ENCODE measurements around the gene CERS4.
"Not testable (repeated sequence)": the region's sequence is repeated elsewhere in the genome, so short reads cannot be mapped to it uniquely, and the experiment has no call there.

CERS4 gene

GRCh38 chr19:8256276-8257051 lies 47.3 kb downstream of the CERS4 start:
- Histone ChIP-seq H3K4me1 (ENCODE audit: control insufficient read depth, insufficient read depth, low read length) (no peaks in the 10 kb centered on the region), H3K36me3 (ENCODE audit: control insufficient read depth, insufficient read depth, low read length) (peaks cover 54% of the 10 kb centered on the region), H3K27ac (ENCODE audit: low read depth, low read length) (no peak overlapping the region), H3K9ac (ENCODE audit: low read depth, low read length) (no peak overlapping the region), H3K27me3 (ENCODE audit: control insufficient read depth, insufficient read depth, low read length) (no peaks in the 10 kb centered on the region), H3K4me3 (ENCODE audit: low read depth, low read length) (no peak overlapping the region), H3K9me3 (ENCODE audit: control insufficient read depth, insufficient read depth, low read length) (no peaks in the 10 kb centered on the region)

GRCh38 chr19:8257052-8257443 lies 47.9 kb downstream of the CERS4 start:
- Histone ChIP-seq H3K4me3 (ENCODE audit: low read depth, low read length) (no peak overlapping the region), H3K4me1 (ENCODE audit: control insufficient read depth, insufficient read depth, low read length) (no peaks in the 10 kb centered on the region), H3K27me3 (ENCODE audit: control insufficient read depth, insufficient read depth, low read length) (no peaks in the 10 kb centered on the region), H3K36me3 (ENCODE audit: control insufficient read depth, insufficient read depth, low read length) (peaks cover 60% of the 10 kb centered on the region), H3K27ac (ENCODE audit: low read depth, low read length) (no peak overlapping the region), H3K9ac (ENCODE audit: low read depth, low read length) (no peak overlapping the region), H3K9me3 (ENCODE audit: control insufficient read depth, insufficient read depth, low read length) (no peaks in the 10 kb centered on the region)

DNA sequence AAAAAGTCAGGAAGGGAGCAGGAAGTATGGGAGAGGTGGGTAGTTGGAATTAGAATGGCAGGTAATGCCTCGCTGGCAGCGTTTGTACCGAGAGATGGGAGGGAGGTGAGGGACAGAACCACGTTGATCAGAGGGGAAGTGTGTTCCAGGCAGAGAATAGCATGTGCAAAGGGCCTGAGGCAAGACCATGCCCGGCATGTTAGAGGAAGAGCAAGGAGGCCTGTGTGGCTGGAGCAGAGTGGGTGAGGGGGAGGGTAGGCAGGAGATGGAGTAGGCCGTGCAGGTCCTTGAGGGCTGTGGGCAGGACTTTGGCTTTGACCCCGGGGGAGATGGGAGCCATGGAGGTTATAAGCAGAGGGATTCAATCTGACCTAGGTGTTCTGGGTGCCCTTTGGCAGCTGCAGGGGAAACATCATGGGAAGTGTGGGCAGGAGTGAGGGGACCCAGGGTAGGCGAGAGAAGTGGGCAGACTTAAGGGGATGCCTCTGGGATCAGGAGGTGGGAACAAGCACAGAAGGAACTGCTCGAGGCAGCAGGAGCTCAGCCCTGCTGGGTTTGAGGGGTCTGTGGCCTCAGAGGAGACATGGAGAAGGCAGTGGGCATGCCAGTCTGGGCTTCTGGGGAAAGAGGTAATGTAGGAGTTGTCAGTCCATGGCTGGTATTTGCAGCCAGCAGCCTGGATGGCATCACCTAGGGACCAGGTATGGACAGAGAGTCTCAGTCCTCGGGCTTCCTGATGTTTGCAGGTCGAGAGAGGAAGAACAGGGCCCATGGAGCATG lies 50.2 kb downstream of the CERS4 start:
- H3K27ac ChIP-seq (ENCODE audit: low read depth, low read length) = no peak overlapping the region
- H3K27me3 ChIP-seq (ENCODE audit: control insufficient read depth, insufficient read depth, low read length) = no peaks in the 10 kb centered on the region
- peaks cover 61% of the 10 kb centered on the region for H3K36me3 ChIP-seq (ENCODE audit: control insufficient read depth, insufficient read depth, low read length)

GRCh38 chr19:8259922-8260247 lies 50.7 kb downstream of the CERS4 start:
- Histone ChIP-seq H3K9ac (ENCODE audit: low read depth, low read length) (no peak overlapping the region), H3K4me1 (ENCODE audit: control insufficient read depth, insufficient read depth, low read length) (no peaks in the 10 kb centered on the region), H3K36me3 (ENCODE audit: control insufficient read depth, insufficient read depth, low read length) (peaks cover 60% of the 10 kb centered on the region), H3K27me3 (ENCODE audit: control insufficient read depth, insufficient read depth, low read length) (no peaks in the 10 kb centered on the region), H3K4me3 (ENCODE audit: low read depth, low read length) (no peak overlapping the region), H3K27ac (ENCODE audit: low read depth, low read length) (no peak overlapping the region), H3K9me3 (ENCODE audit: control insufficient read depth, insufficient read depth, low read length) (no peaks in the 10 kb centered on the region)

More for the DNA sequence above, 50.2 kb downstream of the CERS4 start:
- no peaks in the 10 kb centered on the region for H3K4me1 ChIP-seq (ENCODE audit: control insufficient read depth, insufficient read depth, low read length)
- H3K4me3 ChIP-seq (ENCODE audit: low read depth, low read length) = no peak overlapping the region
- H3K9ac ChIP-seq (ENCODE audit: low read depth, low read length) = no peak overlapping the region
- no peaks in the 10 kb centered on the region for H3K9me3 ChIP-seq (ENCODE audit: control insufficient read depth, insufficient read depth, low read length)

DNA sequence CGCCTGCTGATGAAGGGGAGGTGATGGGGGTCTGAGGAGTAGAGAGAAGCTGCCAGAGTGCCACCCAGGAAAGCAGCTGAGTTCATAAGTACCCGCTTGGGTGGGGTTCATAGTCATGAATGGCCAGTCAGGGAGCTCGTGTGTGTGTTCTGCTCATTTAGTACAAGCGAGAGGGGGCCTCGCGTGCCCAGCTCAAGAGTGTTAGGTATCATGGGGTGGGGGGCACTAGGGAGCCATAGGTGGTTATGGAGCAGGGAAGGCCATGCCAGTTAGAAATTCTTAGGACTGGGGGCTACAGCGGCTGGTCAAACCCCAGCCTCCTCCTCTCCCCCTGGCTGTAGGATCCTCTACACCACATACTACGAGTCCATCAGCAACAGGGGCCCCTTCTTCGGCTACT lies 52.2 kb downstream of the CERS4 start:
- Histone ChIP-seq H3K27ac (ENCODE audit: low read depth, low read length) (no peak overlapping the region), H3K4me3 (ENCODE audit: low read depth, low read length) (no peak overlapping the region), H3K9me3 (ENCODE audit: control insufficient read depth, insufficient read depth, low read length) (no peaks in the 10 kb centered on the region), H3K4me1 (ENCODE audit: control insufficient read depth, insufficient read depth, low read length) (no peaks in the 10 kb centered on the region), H3K9ac (ENCODE audit: low read depth, low read length) (no peak overlapping the region), H3K36me3 (ENCODE audit: control insufficient read depth, insufficient read depth, low read length) (peaks cover 46% of the 10 kb centered on the region), H3K27me3 (ENCODE audit: control insufficient read depth, insufficient read depth, low read length) (no peaks in the 10 kb centered on the region)

- Histone ChIP-seq H3K4me3 (ENCODE audit: low read depth, low read length) (no peak overlapping the region), H3K27me3 (ENCODE audit: control insufficient read depth, insufficient read depth, low read length) (no peaks in the 10 kb centered on the region), H3K9me3 (ENCODE audit: control insufficient read depth, insufficient read depth, low read length) (no peaks in the 10 kb centered on the region), H3K36me3 (ENCODE audit: control insufficient read depth, insufficient read depth, low read length) (peaks cover 41% of the 10 kb centered on the region), H3K27ac (ENCODE audit: low read depth, low read length) (no peak overlapping the region), H3K4me1 (ENCODE audit: control insufficient read depth, insufficient read depth, low read length) (no peaks in the 10 kb centered on the region), H3K9ac (ENCODE audit: low read depth, low read length) (no peak overlapping the region)
Measured at GRCh38 chr19:8261881-8262280, 52.7 kb downstream of the CERS4 start.

- H3K36me3 ChIP-seq (ENCODE audit: control insufficient read depth, insufficient read depth, low read length) = peaks cover 36% of the 10 kb centered on the region
- H3K27ac ChIP-seq (ENCODE audit: low read depth, low read length) = no peak overlapping the region
- H3K9ac ChIP-seq (ENCODE audit: low read depth, low read length) = no peak overlapping the region
- no peaks in the 10 kb centered on the region for H3K9me3 ChIP-seq (ENCODE audit: control insufficient read depth, insufficient read depth, low read length)
- H3K27me3 ChIP-seq (ENCODE audit: control insufficient read depth, insufficient read depth, low read length) = no peaks in the 10 kb centered on the region
- H3K4me1 ChIP-seq (ENCODE audit: control insufficient read depth, insufficient read depth, low read length) = no peaks in the 10 kb centered on the region
- no peak overlapping the region for H3K4me3 ChIP-seq (ENCODE audit: low read depth, low read length)
Measured at GRCh38 chr19:8262431-8262830, 53.3 kb downstream of the CERS4 start.

- H3K36me3 ChIP-seq (ENCODE audit: control insufficient read depth, insufficient read depth, low read length) = peaks cover 21% of the 10 kb centered on the region
- H3K27ac ChIP-seq (ENCODE audit: low read depth, low read length); H3K9me3 ChIP-seq (ENCODE audit: control insufficient read depth, insufficient read depth, low read length); H3K9ac ChIP-seq (ENCODE audit: low read depth, low read length); H3K4me3 ChIP-seq (ENCODE audit: low read depth, low read length); H3K27me3 ChIP-seq (ENCODE audit: control insufficient read depth, insufficient read depth, low read length); H3K4me1 ChIP-seq (ENCODE audit: control insufficient read depth, insufficient read depth, low read length): not testable (repeated sequence)
Measured at GRCh38 chr19:8264248-8264647, 55.1 kb downstream of the CERS4 start.

- no peaks in the 10 kb centered on the region for H3K4me1 ChIP-seq (ENCODE audit: control insufficient read depth, insufficient read depth, low read length)
- no peak overlapping the region for H3K27ac ChIP-seq (ENCODE audit: low read depth, low read length)
- no peaks in the 10 kb centered on the region for H3K9me3 ChIP-seq (ENCODE audit: control insufficient read depth, insufficient read depth, low read length)
- no peaks in the 10 kb centered on the region for H3K27me3 ChIP-seq (ENCODE audit: control insufficient read depth, insufficient read depth, low read length)
- H3K36me3 ChIP-seq (ENCODE audit: control insufficient read depth, insufficient read depth, low read length) = peaks cover 16% of the 10 kb centered on the region
- no peak overlapping the region for H3K9ac ChIP-seq (ENCODE audit: low read depth, low read length)
- no peak overlapping the region for H3K4me3 ChIP-seq (ENCODE audit: low read depth, low read length)
Measured at GRCh38 chr19:8265872-8266271, 56.7 kb downstream of the CERS4 start.

DNA sequence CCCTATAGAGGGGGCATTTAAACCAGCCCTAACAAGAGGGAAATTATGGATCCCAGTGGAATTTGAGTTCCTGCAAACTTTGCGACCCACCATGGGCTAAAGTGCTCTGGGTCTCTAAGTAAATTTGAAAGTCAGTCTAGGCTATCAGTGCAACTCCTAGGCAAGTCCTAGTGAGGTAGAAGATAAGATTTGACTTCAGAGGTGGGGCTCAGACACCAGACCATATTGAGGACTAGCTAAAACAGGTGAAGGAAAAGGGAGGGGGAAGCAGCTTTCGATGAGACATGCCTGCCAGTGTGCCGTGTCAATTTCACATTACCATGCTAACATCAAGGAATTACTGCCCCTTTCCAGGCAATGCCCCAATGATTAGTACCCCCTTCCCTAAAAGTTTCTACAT lies 60.6 kb downstream of the CERS4 start:
- H3K27me3 ChIP-seq (ENCODE audit: control insufficient read depth, insufficient read depth, low read length) = no peaks in the 10 kb centered on the region
- no peaks in the 10 kb centered on the region for H3K4me1 ChIP-seq (ENCODE audit: control insufficient read depth, insufficient read depth, low read length)
- H3K36me3 ChIP-seq (ENCODE audit: control insufficient read depth, insufficient read depth, low read length) = no peaks in the 10 kb centered on the region
- H3K4me3 ChIP-seq (ENCODE audit: low read depth, low read length) = no peak overlapping the region
- H3K9ac ChIP-seq (ENCODE audit: low read depth, low read length) = no peak overlapping the region
- no peak overlapping the region for H3K27ac ChIP-seq (ENCODE audit: low read depth, low read length)
- H3K9me3 ChIP-seq (ENCODE audit: control insufficient read depth, insufficient read depth, low read length) = no peaks in the 10 kb centered on the region

GRCh38 chr19:8276508-8276907 lies 67.3 kb downstream of the CERS4 start:
- not testable (repeated sequence) for H3K27ac ChIP-seq (ENCODE audit: low read depth, low read length); H3K9me3 ChIP-seq (ENCODE audit: control insufficient read depth, insufficient read depth, low read length); H3K27me3 ChIP-seq (ENCODE audit: control insufficient read depth, insufficient read depth, low read length); H3K4me3 ChIP-seq (ENCODE audit: low read depth, low read length); H3K4me1 ChIP-seq (ENCODE audit: control insufficient read depth, insufficient read depth, low read length); H3K36me3 ChIP-seq (ENCODE audit: control insufficient read depth, insufficient read depth, low read length); H3K9ac ChIP-seq (ENCODE audit: low read depth, low read length)

Measured in HUES48 (cell line).